Measurements from ENCODE around the gene FKBP8. TPM values are rescaled to one million over a fixed set of nuclear protein-coding genes. Genes with fewer than 3 reads are reported as not detected.
A peak's percentile ranks its signal among the peaks of the same experiment; 100 is the strongest.

FKBP8 gene
- total RNA-seq, 2 donors from 2014 or later, result 192 to 345 TPM

DNA sequence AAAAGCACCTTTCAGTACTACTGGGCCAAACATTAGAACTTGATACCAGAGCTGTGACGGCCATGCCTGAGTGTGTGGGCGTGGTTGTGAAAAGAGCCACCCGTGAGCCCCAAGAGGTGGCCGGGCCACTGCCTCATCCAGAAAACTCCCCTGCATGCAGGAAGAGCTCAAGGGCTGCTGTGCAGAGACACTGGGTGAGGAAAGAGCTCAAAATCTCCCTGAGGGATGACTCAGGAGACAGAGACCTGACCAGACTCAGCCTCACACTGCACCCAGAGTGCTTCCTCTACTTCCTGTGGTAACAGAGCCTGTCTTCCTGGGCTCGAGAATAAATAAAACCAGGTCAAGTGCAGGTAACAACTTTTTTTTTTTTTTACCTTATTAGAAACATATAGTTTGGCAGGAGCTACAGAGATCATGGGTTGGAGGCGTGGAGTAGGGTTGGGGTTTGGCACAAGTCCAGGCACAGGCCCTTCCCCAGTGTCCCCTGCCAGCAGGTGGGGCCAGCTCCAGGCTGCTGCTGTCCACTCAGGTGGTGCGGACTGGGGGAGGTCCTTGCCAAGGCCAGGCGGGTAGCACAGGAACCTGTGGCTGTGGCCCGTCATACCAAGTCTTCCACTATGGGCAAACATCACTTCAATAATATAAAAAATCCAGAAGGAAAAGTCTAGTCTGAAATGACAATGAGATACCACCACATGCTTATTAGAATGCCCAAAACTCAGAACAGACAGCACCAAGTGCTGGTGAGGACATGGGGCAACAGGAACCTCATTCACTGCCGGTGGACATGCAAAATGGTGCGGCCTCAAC, 47.0 kb downstream of the FKBP8 start:
- DNase-seq (ENCODE audit: low spot score), result no peak
- peak overlapping the region; percentile 33 to 78 for H3K27ac ChIP-seq
- H3K27me3 ChIP-seq, result no peaks in the 10 kb centered on the region

DNA sequence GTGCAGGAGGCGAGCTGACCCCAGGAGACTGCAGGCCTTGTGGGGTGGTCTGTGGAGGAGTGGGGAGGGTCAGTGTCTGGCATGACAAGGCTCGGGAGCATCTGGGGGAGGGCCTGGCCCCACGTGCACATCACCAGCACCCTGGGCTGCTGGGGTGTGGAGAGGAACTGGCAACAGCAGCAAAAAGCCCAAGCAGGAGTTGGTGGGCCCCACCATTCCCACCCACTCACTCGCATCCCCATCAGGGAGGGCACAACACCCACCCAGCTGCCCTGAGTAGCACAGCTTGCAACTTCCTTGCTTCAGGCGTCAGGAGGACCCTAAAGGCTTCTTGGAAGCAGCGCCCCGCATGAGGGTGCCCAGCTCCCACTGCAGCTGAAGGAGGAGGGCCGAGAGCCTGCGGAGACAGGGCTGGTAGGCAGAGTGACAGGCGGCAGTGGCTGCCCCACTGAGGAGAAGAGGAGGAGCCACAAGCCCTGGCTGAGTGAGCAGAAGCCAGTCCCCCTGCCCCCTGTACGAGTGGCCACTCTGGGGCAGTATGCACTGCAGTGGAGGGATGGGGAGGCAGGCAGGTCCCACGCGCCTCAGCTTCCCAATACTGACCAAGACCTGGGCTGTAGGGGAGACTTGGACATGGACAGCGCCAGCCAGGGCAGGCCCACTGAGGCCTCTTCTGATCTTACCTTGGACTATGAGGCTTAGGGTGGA, 48.0 kb downstream of the FKBP8 start:
- Histone ChIP-seq H3K27ac (peak overlapping the region; percentile 33 to 78), H3K36me3 (no peaks in the 10 kb centered on the region), H3K4me3 (no peak overlapping the region), H3K27me3 (no peaks in the 10 kb centered on the region), H3K9me3 (no peaks in the 10 kb centered on the region), H3K4me1 (peaks cover 0 to 96% of the 10 kb centered on the region in 2 donors)
- no peak for DNase-seq (ENCODE audit: low spot score)
- TF ChIP-seq, protein P1, sequence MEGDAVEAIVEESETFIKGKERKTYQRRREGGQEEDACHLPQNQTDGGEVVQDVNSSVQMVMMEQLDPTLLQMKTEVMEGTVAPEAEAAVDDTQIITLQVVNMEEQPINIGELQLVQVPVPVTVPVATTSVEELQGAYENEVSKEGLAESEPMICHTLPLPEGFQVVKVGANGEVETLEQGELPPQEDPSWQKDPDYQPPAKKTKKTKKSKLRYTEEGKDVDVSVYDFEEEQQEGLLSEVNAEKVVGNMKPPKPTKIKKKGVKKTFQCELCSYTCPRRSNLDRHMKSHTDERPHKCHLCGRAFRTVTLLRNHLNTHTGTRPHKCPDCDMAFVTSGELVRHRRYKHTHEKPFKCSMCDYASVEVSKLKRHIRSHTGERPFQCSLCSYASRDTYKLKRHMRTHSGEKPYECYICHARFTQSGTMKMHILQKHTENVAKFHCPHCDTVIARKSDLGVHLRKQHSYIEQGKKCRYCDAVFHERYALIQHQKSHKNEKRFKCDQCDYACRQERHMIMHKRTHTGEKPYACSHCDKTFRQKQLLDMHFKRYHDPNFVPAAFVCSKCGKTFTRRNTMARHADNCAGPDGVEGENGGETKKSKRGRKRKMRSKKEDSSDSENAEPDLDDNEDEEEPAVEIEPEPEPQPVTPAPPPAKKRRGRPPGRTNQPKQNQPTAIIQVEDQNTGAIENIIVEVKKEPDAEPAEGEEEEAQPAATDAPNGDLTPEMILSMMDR (IDR thresholded peaks at IDR 0.05), result no peak

More for the DNA sequence above, 47.0 kb downstream of the FKBP8 start:
- Histone ChIP-seq H3K4me1 (peaks cover 0 to 99% of the 10 kb centered on the region in 2 donors), H3K9me3 (no peaks in the 10 kb centered on the region), H3K4me3 (no peak overlapping the region), H3K36me3 (no peaks in the 10 kb centered on the region)
- TF ChIP-seq, protein P1 (IDR thresholded peaks at IDR 0.05), result no peak

DNA sequence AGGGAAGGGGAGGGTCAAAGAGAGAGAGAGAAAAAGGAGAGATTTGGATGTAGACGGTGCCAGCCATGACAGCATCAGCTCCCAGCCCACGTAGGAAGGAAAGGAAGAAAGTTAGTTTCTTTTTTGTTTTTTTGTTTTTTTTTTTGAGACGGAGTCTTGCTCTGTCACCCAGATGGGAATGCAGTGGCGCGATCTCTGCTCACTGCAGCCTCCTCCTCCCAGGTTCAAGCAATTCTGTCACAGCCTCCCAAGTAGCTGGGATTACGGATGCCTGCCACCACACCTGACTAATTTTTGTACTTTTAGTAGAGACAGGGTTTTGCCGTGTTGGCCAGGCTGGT, 49.1 kb downstream of the FKBP8 start:
- Histone ChIP-seq H3K9me3 (no peaks in the 10 kb centered on the region), H3K27ac (peak overlapping the region; percentile 78 to 86), H3K36me3 (no peaks in the 10 kb centered on the region), H3K4me1 (peaks cover 0 to 96% of the 10 kb centered on the region in 2 donors), H3K4me3 (no peak overlapping the region), H3K27me3 (no peaks in the 10 kb centered on the region)
- DNase-seq (ENCODE audit: low spot score), result no peak
- TF ChIP-seq, protein P1 (IDR thresholded peaks at IDR 0.05), result no peak

DNA sequence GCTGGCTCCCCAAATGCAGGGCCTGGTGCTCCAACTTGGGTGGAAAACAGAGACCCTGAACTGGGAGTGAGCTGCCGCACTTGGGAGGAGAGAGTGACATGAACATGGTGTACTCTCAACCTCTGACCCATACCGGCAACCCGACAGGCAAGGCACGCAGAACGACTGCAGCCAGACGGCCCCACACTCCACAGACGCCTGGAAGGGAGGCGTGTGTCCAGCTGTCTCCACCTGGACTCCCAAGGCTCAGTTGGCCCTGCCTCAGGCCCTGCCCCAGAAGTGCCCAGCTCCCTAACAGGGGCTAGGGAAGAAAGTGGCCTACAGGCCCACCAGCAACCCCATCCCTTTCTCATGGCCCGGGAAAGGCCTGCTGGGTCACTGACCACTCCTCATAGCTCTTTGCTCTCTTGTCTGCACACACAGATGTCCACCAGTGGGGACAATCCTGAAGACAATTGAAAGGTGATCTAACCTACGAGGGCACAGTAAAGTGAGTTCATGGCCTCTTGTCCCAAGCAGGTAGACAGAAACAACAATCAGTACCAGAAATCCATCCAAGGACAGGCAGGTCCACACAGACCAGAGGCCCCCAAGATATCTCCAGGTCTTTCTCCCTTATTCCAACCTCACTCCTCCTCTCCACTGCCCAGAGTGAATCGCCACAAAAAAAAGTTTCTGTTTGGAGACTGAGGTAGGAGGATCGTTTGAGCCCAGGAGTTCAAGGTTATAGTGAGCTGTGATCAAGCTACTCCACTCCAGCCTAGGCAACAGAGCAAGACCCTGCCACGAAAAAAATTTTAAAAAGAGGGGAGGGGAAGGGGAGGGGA, 49.7 kb downstream of the FKBP8 start:
- no peaks in the 10 kb centered on the region for H3K27me3 ChIP-seq
- TF ChIP-seq, protein P1 (IDR thresholded peaks at IDR 0.05), result no peak
- H3K4me3 ChIP-seq, result no peak overlapping the region
- H3K4me1 ChIP-seq, result peaks cover 0 to 96% of the 10 kb centered on the region in 2 donors
- H3K27ac ChIP-seq, result peak overlapping the region; percentile 78 to 86
- H3K9me3 ChIP-seq, result no peaks in the 10 kb centered on the region
- no peaks in the 10 kb centered on the region for H3K36me3 ChIP-seq
- no peak for DNase-seq (ENCODE audit: low spot score)

DNA sequence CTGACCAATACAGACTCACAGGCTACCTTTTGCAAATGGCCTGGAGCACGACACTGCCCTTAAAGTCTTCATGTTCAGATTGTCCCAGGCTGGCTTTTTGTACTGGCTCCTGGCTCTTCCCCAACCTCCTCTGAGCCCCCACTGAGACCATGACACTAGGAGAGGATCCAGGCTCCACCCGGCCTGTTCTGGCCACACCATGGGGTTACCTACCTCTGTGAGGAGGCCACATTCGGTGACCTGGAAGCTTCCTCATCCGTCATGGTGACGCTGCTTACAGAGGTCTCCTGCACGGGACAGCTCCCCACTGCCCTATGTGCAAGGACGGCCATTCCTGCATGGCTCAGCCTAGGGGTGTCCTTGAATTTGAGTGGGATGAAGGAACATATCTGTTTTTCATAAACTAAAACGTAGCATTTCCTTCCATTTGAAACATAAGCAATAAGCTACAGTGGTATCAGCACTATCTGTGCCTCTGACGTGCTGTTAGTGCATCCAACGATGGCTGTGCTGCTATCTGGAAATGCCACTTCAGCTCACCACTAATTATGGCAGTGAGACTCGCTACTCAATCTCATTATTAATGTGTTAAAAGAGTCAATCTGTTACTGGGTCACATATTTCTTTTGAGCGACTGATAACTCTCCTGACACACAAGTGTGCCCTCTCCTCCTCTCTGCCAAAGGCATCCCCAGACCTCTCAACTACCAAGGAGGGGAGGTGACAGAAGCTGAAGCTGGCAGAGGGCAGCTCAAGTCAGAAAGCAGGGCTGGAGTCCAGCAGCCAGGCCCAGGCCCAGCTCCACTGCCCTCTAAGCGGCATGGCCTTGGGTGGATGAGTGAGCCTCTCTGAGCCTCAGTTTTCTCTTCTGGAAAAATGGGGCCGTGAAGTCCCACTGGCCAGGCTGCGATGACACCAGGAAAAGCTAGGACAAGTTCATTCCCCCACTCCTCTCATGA, 51.1 kb downstream of the FKBP8 start:
- TF ChIP-seq, protein P1 (IDR thresholded peaks at IDR 0.05), result no peak
- H3K9me3 ChIP-seq, result no peaks in the 10 kb centered on the region
- no peaks in the 10 kb centered on the region for H3K36me3 ChIP-seq
- H3K4me3 ChIP-seq, result no peak overlapping the region
- H3K4me1 ChIP-seq, result peaks cover 0 to 96% of the 10 kb centered on the region in 2 donors
- DNase-seq (ENCODE audit: low spot score), result no peak
- peak overlapping the region; percentile 78 to 86 for H3K27ac ChIP-seq
- no peaks in the 10 kb centered on the region for H3K27me3 ChIP-seq

Measured in right atrium auricular region (tissue), 2 donors.